ENCODE measurements around the gene ARMC2. TPM values are rescaled to one million over a fixed set of nuclear protein-coding genes. Genes with fewer than 3 reads are reported as not detected.
A peak's percentile ranks its signal among the peaks of the same experiment; 100 is the strongest.

ARMC2 gene
- total RNA-seq, 2 donors from 2014 or later, result 0.66 to 1.6 TPM

DNA sequence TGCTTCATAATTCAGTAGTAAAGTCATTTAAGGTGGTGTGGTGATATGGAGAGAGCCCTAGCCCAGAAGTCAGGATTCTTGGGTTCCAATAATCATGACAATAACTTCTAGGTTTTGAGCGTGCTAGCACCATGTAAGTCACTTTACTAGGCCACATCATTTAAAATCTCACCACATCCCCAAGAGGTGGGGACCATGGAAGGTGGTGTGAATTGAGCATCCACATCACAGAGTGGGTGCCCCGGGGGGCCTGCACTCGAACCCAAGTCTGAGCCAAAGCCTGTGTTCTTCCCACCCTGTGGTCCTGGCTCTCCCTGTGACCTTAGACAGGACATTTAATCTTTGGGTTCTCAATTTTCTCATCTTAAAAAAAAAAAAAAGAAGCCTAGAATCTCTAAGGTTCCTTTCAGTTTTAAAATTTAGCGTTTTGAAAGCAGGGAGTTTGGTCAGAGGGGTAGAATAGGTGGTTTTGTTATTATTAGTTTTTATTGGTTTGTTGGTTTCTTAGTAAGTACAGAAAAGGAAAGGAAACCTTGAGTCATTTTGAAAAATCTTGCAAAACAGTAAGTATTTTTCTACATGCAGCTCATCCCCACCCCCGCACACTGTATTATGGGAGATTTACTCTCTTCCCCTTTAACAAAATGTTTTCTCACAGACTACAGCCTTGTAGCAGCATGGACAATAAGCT is 26.4 kb downstream of the ARMC2 start:
- Histone ChIP-seq H3K4me1 (peaks cover 8% of the 10 kb centered on the region), H3K4me3 (no peak overlapping the region), H3K27me3 (no peaks in the 10 kb centered on the region), H3K27ac (peak overlapping the region in 1 of 4 donors; percentile 21), H3K36me3 (replicated peaks in 1 of 2; ENCODE audit: insufficient read depth in 1 of 2, low read depth in 2 of 2) (no peaks in the 10 kb centered on the region), H3K9me3 (no peaks in the 10 kb centered on the region)
- peak in 1 of 4 donors; percentile 43 for DNase-seq
- no peak for ATAC-seq
- 78 to 80% methylated on average over 5 of the region's 5 CpGs for WGBS, 2 donors
- intact Hi-C loops (cut with DNase I), result no loop called here
- TF ChIP-seq POLR2A (IDR thresholded peaks at IDR 0.05), result no peak

DNA sequence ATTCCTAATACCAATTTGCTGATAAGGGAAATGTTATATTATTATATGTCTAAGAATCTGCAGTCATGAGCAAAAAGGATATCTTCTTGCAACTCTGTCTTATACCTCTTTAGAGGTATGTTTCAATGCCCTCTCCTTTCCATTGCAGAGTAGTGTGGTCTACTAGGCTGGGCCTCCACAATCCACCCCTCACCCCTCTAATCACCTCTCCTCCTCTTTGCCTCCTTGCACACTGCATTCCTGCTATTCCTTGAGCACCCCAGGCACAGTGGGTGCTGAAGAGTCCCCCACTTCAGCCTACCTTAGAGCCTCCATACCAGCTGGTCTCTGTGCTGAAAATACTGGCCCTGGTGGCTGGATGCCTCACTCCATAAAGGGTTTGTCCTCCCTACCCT is 26.9 kb downstream of the ARMC2 start:
- H3K4me1 ChIP-seq, result peaks cover 8% of the 10 kb centered on the region
- H3K36me3 ChIP-seq (replicated peaks in 1 of 2; ENCODE audit: insufficient read depth in 1 of 2, low read depth in 2 of 2), result no peaks in the 10 kb centered on the region
- no peaks in the 10 kb centered on the region for H3K9me3 ChIP-seq
- intact Hi-C loops (cut with DNase I), result no loop called here
- no peaks in the 10 kb centered on the region for H3K27me3 ChIP-seq
- H3K27ac ChIP-seq, result peak overlapping the region in 1 of 4 donors; percentile 21
- ATAC-seq (no peak), DNase-seq (no peak)
- TF ChIP-seq, protein P1, sequence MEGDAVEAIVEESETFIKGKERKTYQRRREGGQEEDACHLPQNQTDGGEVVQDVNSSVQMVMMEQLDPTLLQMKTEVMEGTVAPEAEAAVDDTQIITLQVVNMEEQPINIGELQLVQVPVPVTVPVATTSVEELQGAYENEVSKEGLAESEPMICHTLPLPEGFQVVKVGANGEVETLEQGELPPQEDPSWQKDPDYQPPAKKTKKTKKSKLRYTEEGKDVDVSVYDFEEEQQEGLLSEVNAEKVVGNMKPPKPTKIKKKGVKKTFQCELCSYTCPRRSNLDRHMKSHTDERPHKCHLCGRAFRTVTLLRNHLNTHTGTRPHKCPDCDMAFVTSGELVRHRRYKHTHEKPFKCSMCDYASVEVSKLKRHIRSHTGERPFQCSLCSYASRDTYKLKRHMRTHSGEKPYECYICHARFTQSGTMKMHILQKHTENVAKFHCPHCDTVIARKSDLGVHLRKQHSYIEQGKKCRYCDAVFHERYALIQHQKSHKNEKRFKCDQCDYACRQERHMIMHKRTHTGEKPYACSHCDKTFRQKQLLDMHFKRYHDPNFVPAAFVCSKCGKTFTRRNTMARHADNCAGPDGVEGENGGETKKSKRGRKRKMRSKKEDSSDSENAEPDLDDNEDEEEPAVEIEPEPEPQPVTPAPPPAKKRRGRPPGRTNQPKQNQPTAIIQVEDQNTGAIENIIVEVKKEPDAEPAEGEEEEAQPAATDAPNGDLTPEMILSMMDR (IDR thresholded peaks at IDR 0.05), result no peak
- TF ChIP-seq POLR2A (IDR thresholded peaks at IDR 0.05), result no peak
- no peak overlapping the region for H3K4me3 ChIP-seq

DNA sequence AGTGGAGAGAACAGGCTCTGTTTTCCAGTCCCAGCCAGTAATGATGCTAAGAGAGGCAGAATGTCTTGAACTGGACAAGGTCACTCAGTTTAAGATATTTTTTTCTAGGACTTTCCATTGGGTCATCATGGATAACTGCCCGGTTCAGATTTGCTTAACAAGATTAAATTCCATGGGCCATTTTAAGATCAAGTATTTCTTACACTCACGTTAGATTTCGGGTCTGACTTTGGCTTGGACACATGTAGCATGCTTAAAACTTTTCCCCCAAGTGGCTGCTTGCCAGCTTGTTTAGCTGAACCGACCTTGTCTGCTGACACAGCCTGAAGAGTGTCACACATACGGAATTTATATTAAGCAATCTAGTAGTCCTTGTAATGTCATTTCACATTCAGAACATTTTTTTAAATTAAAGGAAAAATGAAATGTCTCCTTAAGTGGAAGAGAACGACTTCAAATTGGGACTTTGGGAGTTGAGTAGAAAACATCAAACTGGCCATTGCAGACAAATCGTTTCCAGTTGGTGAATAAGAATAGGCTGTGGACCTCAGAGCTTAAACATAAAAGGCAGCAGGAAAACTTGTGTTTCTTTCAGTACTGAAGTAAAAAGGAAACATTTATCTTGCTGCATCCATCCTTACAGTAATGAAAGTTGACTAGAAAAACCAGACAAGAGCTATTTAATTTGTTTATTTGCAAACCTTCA is 29.0 kb downstream of the ARMC2 start:
- ATAC-seq (peak; percentile 76), DNase-seq (peak; percentile 55 to 79 (median 64))
- Histone ChIP-seq H3K27me3 (no peaks in the 10 kb centered on the region), H3K36me3 (replicated peaks in 1 of 2; ENCODE audit: insufficient read depth in 1 of 2, low read depth in 2 of 2) (no peaks in the 10 kb centered on the region), H3K27ac (peak overlapping the region in 1 of 4 donors; percentile 24), H3K9me3 (no peaks in the 10 kb centered on the region), H3K4me3 (no peak overlapping the region), H3K4me1 (peaks cover 8% of the 10 kb centered on the region)
- 34 to 41% methylated on average over 7 of the region's 7 CpGs for WGBS, 2 donors
- TF ChIP-seq, protein P1 (IDR thresholded peaks at IDR 0.05), result no peak
- TF ChIP-seq POLR2A (IDR thresholded peaks at IDR 0.05), result no peak
- intact Hi-C loops (cut with DNase I), result no loop called here

DNA sequence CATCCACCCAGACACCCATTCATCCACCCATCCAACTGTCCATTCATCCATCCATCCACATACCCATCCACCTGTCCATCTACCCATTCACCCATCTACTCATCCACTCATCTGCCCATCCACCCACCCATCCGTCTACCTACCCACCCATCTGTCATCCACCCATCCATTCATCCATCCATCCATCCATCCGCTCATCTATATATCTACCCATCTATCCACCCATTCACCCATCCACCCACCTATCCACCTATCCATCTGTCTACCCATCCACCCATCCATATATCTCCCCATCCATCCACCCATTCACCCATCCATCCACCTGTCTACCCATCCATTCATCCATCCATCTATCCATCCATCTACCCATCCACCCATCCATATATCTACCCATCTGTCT is 30.7 kb downstream of the ARMC2 start:
- TF ChIP-seq, protein P1 (IDR thresholded peaks at IDR 0.05), result no peak
- no peak for TF ChIP-seq POLR2A (IDR thresholded peaks at IDR 0.05)
- Histone ChIP-seq H3K27me3 (no peaks in the 10 kb centered on the region), H3K4me3 (no peak overlapping the region), H3K27ac (no peak overlapping the region), H3K9me3 (no peaks in the 10 kb centered on the region), H3K36me3 (replicated peaks in 1 of 2; ENCODE audit: insufficient read depth in 1 of 2, low read depth in 2 of 2) (no peaks in the 10 kb centered on the region), H3K4me1 (peaks cover 8% of the 10 kb centered on the region)
- ATAC-seq (no peak), DNase-seq (no peak)
- intact Hi-C loops (cut with DNase I), result no loop called here
- 93 to 96% methylated on average over 2 of the region's 2 CpGs for WGBS, 2 donors

DNA sequence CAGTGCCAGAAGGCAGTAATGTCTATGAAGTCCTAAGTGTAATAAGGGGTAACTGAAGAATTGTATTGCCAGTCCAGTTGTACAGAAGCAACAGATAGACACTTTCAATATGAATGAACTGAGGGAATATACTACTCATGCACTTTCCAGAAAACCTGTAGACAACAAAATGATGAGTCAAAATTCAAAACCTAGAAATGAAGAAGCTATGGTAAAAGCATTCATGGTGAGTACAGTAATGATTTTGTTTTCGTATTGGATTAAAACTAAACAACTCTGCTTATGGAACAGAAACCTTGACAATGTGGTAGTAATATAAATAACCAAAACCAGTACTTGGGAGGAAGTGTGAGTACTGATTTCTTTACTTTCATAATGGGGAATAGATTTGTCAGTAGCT is 35.0 kb downstream of the ARMC2 start:
- H3K36me3 ChIP-seq (replicated peaks in 1 of 2; ENCODE audit: insufficient read depth in 1 of 2, low read depth in 2 of 2), result no peaks in the 10 kb centered on the region
- no peaks in the 10 kb centered on the region for H3K27me3 ChIP-seq
- no peaks in the 10 kb centered on the region for H3K9me3 ChIP-seq
- no peaks in the 10 kb centered on the region for H3K4me1 ChIP-seq
- H3K27ac ChIP-seq, result no peak overlapping the region
- TF ChIP-seq, protein P1 (IDR thresholded peaks at IDR 0.05), result no peak
- no peak for TF ChIP-seq POLR2A (IDR thresholded peaks at IDR 0.05)
- ATAC-seq (no peak), DNase-seq (no peak)
- intact Hi-C loops (cut with DNase I), result no loop called here
- no peak overlapping the region for H3K4me3 ChIP-seq
- 79 to 97% methylated on average over 1 of the region's 1 CpG for WGBS, 2 donors
